Measurements from ENCODE around the gene TTC28.

- TF ChIP-seq MAX (IDR thresholded peaks at IDR 0.05) (no peak), RAD21 (IDR thresholded peaks at IDR 0.05; ENCODE audit: low read depth) (no peak), REST (IDR thresholded peaks at IDR 0.05; ENCODE audit: low read depth) (no peak), EP300 (IDR thresholded peaks at IDR 0.05; ENCODE audit: borderline replicate concordance) (no peak)
Measured at GRCh38 chr22:28542980-28543621, 136.5 kb downstream of the TTC28 start.
